ENCODE data around the gene GAREM1.

The GAREM1 gene

GRCh38 chr18:32455361-32455760, 15.3 kb downstream of the GAREM1 start:
- DNase-seq = no peak

GRCh38 chr18:32454593-32454992, 16.1 kb downstream of the GAREM1 start:
- DNase-seq = no peak

- DNase-seq = peak; percentile 6
These were observed 19.8 kb downstream of the GAREM1 start for GRCh38 chr18:32450874-32451273.

GRCh38 chr18:32450026-32450691, 20.5 kb downstream of the GAREM1 start:
- DNase-seq = no peak

GRCh38 chr18:32446780-32447179, 23.9 kb downstream of the GAREM1 start:
- no peak for DNase-seq

GRCh38 chr18:32445846-32446245, 24.8 kb downstream of the GAREM1 start:
- DNase-seq = no peak

GRCh38 chr18:32443706-32444215, 26.9 kb downstream of the GAREM1 start:
- DNase-seq = no peak

- no peak for DNase-seq
These were observed 27.5 kb downstream of the GAREM1 start for GRCh38 chr18:32443033-32443705.

- DNase-seq = no peak
These were observed 28.1 kb downstream of the GAREM1 start for GRCh38 chr18:32442575-32442974.

GRCh38 chr18:32441533-32441932, 29.1 kb downstream of the GAREM1 start:
- DNase-seq = no peak

- DNase-seq = no peak
These were observed 30.2 kb downstream of the GAREM1 start for GRCh38 chr18:32440518-32440917.

- DNase-seq = no peak
These were observed 30.9 kb downstream of the GAREM1 start for GRCh38 chr18:32439802-32440201.

- DNase-seq = no peak
These were observed 31.4 kb downstream of the GAREM1 start for GRCh38 chr18:32439241-32439640.

GRCh38 chr18:32438173-32438572, 32.5 kb downstream of the GAREM1 start:
- no peak for DNase-seq

- no peak for DNase-seq
These were observed 33.4 kb downstream of the GAREM1 start for GRCh38 chr18:32437100-32437834.

- no peak for DNase-seq
These were observed 34.8 kb downstream of the GAREM1 start for GRCh38 chr18:32435631-32436500.

GRCh38 chr18:32431753-32432152, 38.9 kb downstream of the GAREM1 start:
- no peak for DNase-seq

- no peak for DNase-seq
These were observed 41.3 kb downstream of the GAREM1 start for GRCh38 chr18:32429402-32429801.

- no peak for DNase-seq
These were observed 43.4 kb downstream of the GAREM1 start for GRCh38 chr18:32427084-32427900.

- no peak for DNase-seq
These were observed 45.2 kb downstream of the GAREM1 start for GRCh38 chr18:32425466-32425865.

GRCh38 chr18:32424696-32425095, 46.0 kb downstream of the GAREM1 start:
- no peak for DNase-seq
